Ishikawa (cell line): ENCODE data around the gene SIMC1.

Experiments
- CEBPB ChIP-seq: IDR thresholded peaks from 2 replicates; pipeline ENCODE4 v1.6.1; 2012
- CREB1 ChIP-seq: IDR thresholded peaks from 2 replicates; pipeline ENCODE4 v1.6.1; 2012; ENCODE audit warnings: low read depth
- EGR1 ChIP-seq: IDR thresholded peaks from 2 replicates; pipeline ENCODE4 v1.6.1; 2012
- EP300 ChIP-seq: IDR thresholded peaks from 2 replicates; pipeline ENCODE4 v1.6.1; 2012; ENCODE audit warnings: borderline replicate concordance
- FOXM1 ChIP-seq: IDR thresholded peaks from 2 replicates; pipeline ENCODE4 v1.6.1; 2012; ENCODE audit warnings: low read depth, borderline replicate concordance
- NFIC ChIP-seq: IDR thresholded peaks from 2 replicates; pipeline ENCODE4 v1.6.1; 2012
- RAD21 ChIP-seq: IDR thresholded peaks from 2 replicates; pipeline ENCODE4 v1.6.1; 2012; ENCODE audit warnings: low read depth
- TAF1 ChIP-seq: IDR thresholded peaks from 2 replicates; pipeline ENCODE4 v1.6.1; 2012; ENCODE audit warnings: low read depth, mild to moderate bottlenecking
- TCF12 ChIP-seq: IDR thresholded peaks from 2 replicates; pipeline ENCODE4 v1.6.1; 2012; ENCODE audit warnings: low read depth
- TEAD4 ChIP-seq: IDR thresholded peaks from 2 replicates; pipeline ENCODE4 v1.6.1; 2012
- USF1 ChIP-seq: IDR thresholded peaks from 2 replicates; pipeline ENCODE4 v1.6.1; 2012
- YY1 ChIP-seq: IDR thresholded peaks from 2 replicates; pipeline ENCODE4 v1.6.1; 2012; ENCODE audit warnings: low read depth
- ZBTB7A ChIP-seq: IDR thresholded peaks from 2 replicates; pipeline ENCODE4 v1.6.1; 2012; ENCODE audit warnings: low read depth
- TF ChIP-seq, protein P1 (sequence below): IDR thresholded peaks from 2 replicates; pipeline ENCODE4 v1.6.1; 2012
- TF ChIP-seq, protein P2 (sequence below): IDR thresholded peaks from 2 replicates; pipeline ENCODE4 v1.6.1; 2012; ENCODE audit warnings: low read depth, mild to moderate bottlenecking

The SIMC1 gene

DNA sequence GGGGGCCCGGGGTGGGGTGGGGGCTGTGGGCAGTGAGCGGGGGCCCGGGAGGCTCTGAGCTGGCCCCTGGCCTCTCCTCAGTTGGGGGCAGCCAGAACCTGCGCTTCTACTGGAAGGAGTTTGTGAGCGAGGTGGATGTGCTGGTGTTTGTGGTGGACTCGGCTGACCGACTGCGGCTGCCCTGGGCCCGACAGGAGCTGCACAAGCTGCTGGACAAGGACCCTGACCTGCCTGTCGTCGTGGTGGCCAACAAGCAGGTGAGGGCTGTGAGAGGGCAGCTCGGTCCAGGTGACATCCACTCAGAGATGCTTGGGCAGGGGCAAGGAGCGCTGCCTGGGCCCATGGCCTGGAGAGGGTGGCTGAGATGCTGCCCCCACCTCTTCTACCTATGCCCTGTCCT lies 130.5 kb downstream of the SIMC1 start:
- TF ChIP-seq NFIC (no peak), TAF1 (no peak), FOXM1 (no peak)
- TF ChIP-seq, protein P1, sequence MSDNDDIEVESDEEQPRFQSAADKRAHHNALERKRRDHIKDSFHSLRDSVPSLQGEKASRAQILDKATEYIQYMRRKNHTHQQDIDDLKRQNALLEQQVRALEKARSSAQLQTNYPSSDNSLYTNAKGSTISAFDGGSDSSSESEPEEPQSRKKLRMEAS: no peak
- TF ChIP-seq, protein P2, sequence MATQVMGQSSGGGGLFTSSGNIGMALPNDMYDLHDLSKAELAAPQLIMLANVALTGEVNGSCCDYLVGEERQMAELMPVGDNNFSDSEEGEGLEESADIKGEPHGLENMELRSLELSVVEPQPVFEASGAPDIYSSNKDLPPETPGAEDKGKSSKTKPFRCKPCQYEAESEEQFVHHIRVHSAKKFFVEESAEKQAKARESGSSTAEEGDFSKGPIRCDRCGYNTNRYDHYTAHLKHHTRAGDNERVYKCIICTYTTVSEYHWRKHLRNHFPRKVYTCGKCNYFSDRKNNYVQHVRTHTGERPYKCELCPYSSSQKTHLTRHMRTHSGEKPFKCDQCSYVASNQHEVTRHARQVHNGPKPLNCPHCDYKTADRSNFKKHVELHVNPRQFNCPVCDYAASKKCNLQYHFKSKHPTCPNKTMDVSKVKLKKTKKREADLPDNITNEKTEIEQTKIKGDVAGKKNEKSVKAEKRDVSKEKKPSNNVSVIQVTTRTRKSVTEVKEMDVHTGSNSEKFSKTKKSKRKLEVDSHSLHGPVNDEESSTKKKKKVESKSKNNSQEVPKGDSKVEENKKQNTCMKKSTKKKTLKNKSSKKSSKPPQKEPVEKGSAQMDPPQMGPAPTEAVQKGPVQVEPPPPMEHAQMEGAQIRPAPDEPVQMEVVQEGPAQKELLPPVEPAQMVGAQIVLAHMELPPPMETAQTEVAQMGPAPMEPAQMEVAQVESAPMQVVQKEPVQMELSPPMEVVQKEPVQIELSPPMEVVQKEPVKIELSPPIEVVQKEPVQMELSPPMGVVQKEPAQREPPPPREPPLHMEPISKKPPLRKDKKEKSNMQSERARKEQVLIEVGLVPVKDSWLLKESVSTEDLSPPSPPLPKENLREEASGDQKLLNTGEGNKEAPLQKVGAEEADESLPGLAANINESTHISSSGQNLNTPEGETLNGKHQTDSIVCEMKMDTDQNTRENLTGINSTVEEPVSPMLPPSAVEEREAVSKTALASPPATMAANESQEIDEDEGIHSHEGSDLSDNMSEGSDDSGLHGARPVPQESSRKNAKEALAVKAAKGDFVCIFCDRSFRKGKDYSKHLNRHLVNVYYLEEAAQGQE: no peak

DNA sequence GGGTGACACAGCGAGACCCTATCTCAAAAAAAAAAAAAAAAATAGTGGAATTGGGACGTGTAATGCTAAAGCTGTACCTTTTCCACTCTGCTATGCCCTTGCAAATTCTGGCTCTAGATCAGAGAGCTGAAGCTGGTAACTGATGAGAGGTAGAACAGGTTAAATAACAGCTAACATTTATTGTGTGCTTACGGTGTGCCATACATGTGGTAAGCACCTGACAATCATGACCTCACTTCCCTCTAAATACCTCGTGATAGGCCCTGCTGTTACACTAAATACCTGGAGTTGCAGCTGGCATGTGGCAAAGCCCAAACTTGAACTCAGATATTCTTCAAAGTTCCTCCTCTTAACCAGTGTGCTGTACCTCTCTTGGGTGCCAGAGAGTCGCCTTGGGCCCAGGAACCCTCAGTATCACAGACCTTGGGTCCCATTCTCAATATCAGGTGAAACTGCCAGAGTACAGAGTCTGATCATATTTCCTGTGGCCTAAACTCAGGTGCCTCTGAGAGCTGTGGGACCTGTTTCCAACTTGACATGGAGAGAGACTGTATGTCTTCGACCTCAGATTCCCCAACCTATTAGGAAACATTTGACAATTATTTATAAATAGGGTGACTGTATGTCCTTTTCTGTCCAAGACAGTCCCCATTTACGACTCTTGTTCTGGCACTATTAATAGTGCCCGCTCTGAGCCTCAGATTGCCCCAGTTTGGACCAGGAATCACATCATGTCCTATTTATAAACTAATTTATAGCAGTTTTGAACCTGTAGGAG lies 131.9 kb downstream of the SIMC1 start:
- TF ChIP-seq FOXM1: no peak
- no peak for TF ChIP-seq NFIC
- no peak for TF ChIP-seq RAD21
- no peak for TF ChIP-seq EP300
- no peak for TF ChIP-seq TCF12
- TF ChIP-seq, protein P1: no peak
- no peak for TF ChIP-seq ZBTB7A
- TF ChIP-seq USF1: no peak
- TF ChIP-seq, protein P2: no peak
- no peak for TF ChIP-seq YY1
- TF ChIP-seq CEBPB: no peak
- no peak for TF ChIP-seq TEAD4
- no peak for TF ChIP-seq EGR1
- no peak for TF ChIP-seq TAF1

GRCh38 chr5:176371621-176372539 lies 133.7 kb downstream of the SIMC1 start:
- no peak for TF ChIP-seq CEBPB
- TF ChIP-seq FOXM1: no peak
- TF ChIP-seq CREB1: no peak
- no peak for TF ChIP-seq TEAD4
- no peak for TF ChIP-seq EP300
- TF ChIP-seq, protein P2: no peak
- TF ChIP-seq USF1: no peak
- TF ChIP-seq RAD21: no peak
- no peak for TF ChIP-seq TCF12
- TF ChIP-seq TAF1: no peak
- no peak for TF ChIP-seq ZBTB7A
- no peak for TF ChIP-seq YY1
- TF ChIP-seq, protein P1: no peak
- TF ChIP-seq EGR1: no peak
- TF ChIP-seq NFIC: no peak
